PC-3 (cell line): Measurements from ENCODE around the gene CAND2. TPM values are rescaled to one million over a fixed set of nuclear protein-coding genes. Genes with fewer than 3 reads are reported as not detected.

Experiments used
- ATAC-seq: fragments of 200-7000 bp; cut with Tn5 transposase; 2 replicates; pipeline ENCODE4 v1.9.1; 2020; ENCODE audit warnings: mild to moderate bottlenecking, moderate library complexity
- BruUV-seq: library from RNA; stranded (reverse); fragments of 400-500 nt; replicated peaks from 2 replicates; lab custom pipeline; 2021; lab: Mats Ljungman, UMichigan
- CTCF ChIA-PET: fragments of 300-600 bp; sonication (Branson Sonifier 250); formaldehyde crosslinking; loops from one replicate; lab custom pipeline; 2022; ENCODE audit warnings: antibody characterized with exemption; lab: Charles Lee
- POLR2A ChIA-PET: fragments of 300-600 bp; sonication (Branson Sonifier 250); formaldehyde crosslinking; loops from one replicate; lab custom pipeline; 2022; ENCODE audit warnings: antibody characterized with exemption; ENCODE audit not compliant: unreplicated experiment; lab: Charles Lee
- DNase-seq: peaks from one replicate; pipeline ENCODE4 v3.0.0-alpha.2; 2015
- H2AFZ ChIP-seq: fragments of 300-600 bp; sonication (generic); 2 replicates; pipeline ENCODE4 v1.6.0; 2016; ENCODE audit warnings: antibody characterized with exemption, low read length
- H3F3A ChIP-seq: fragments of 300-600 bp; sonication (generic); one replicate; pipeline ENCODE4 v1.6.0; 2017; ENCODE audit warnings: antibody characterized with exemption, low read length, control low read depth, mild to moderate bottlenecking; ENCODE audit not compliant: unreplicated experiment
- H3K27ac ChIP-seq: fragments of 300-600 bp; sonication (generic); 2 replicates; pipeline ENCODE4 v1.5.1; 2016; ENCODE audit warnings: mild to moderate bottlenecking, low read length
- H3K27me3 ChIP-seq: fragments of 300-600 bp; sonication (generic); 2 replicates; pipeline ENCODE4 v1.6.1; 2016; ENCODE audit warnings: low read length, mixed read lengths
- H3K36me3 ChIP-seq: fragments of 300-600 bp; sonication (generic); 2 replicates; pipeline ENCODE4 v1.6.1; 2016; ENCODE audit warnings: low read depth, mixed run types, low read length, mixed read lengths
- H3K4me1 ChIP-seq: fragments of 300-600 bp; sonication (generic); 2 replicates; pipeline ENCODE4 v1.5.1; 2016; ENCODE audit warnings: low read length; ENCODE audit not compliant: insufficient read depth
- H3K4me2 ChIP-seq: fragments of 300-600 bp; sonication (generic); 2 replicates; pipeline ENCODE4 v1.6.0; 2016; ENCODE audit warnings: low read length
- H3K4me3 ChIP-seq: fragments of 300-600 bp; sonication (generic); 2 replicates; pipeline ENCODE4 v1.5.1; 2016; ENCODE audit warnings: mild to moderate bottlenecking, low read length, mixed read lengths
- H3K79me2 ChIP-seq: fragments of 300-600 bp; sonication (generic); 2 replicates; pipeline ENCODE4 v1.6.1; 2017; ENCODE audit warnings: low read length, mixed read lengths
- H3K9ac ChIP-seq: fragments of 300-600 bp; sonication (generic); 2 replicates; pipeline ENCODE4 v1.6.0; 2016; ENCODE audit warnings: mild to moderate bottlenecking, low read length
- H3K9me2 ChIP-seq: fragments of 300-600 bp; sonication (generic); replicated peaks from 2 replicates; pipeline ENCODE4 v1.6.1; 2016; ENCODE audit warnings: mixed run types, low read length, mixed read lengths
- H3K9me3 ChIP-seq: fragments of 300-600 bp; sonication (generic); 2 replicates; pipeline ENCODE4 v1.6.1; 2016; ENCODE audit warnings: low read length, mixed read lengths
- H4K20me1 ChIP-seq: fragments of 300-600 bp; sonication (generic); 2 replicates; pipeline ENCODE4 v1.6.1; 2016; ENCODE audit warnings: low read length, mixed read lengths
- CTCF ChIP-seq: fragments of 300-600 bp; sonication (generic); conservative IDR thresholded peaks from 2 replicates; pipeline ENCODE4 v1.5.1; 2017; ENCODE audit warnings: antibody characterized with exemption, low read depth, mild to moderate bottlenecking, low read length
- EZH2 ChIP-seq: fragments of 300-600 bp; sonication (generic); IDR thresholded peaks from one replicate; pipeline ENCODE4 v1.6.1; 2017; ENCODE audit warnings: antibody characterized with exemption, mild to moderate bottlenecking, low read length; ENCODE audit not compliant: unreplicated experiment
- EZH2phosphoT487 ChIP-seq: fragments of 300-600 bp; sonication (generic); IDR thresholded peaks from 2 replicates; pipeline ENCODE4 v1.6.1; 2018; ENCODE audit warnings: mild to moderate bottlenecking, antibody characterized with exemption, low read length, borderline replicate concordance
- intact Hi-C: fragments of 100-400 bp; cut with micrococcal nuclease; formaldehyde crosslinking; loops from 2 replicates; pipeline ENCODE4 v1.9.0; 2023
- total RNA-seq: library from RNA; depleted of rRNA; stranded (reverse); fragments of >200 nt; gene quantifications from 2 replicates; pipeline ENCODE4 v1.2.3, GENCODE V29; 2014

The CAND2 gene
- total RNA-seq, 1 experiment from 2014 or later, result 4.8 TPM

- peaks cover 14% of the 10 kb centered on the region for H3K4me1 ChIP-seq
- H4K20me1 ChIP-seq, result no peaks in the 10 kb centered on the region
- POLR2A ChIA-PET, result no interaction called here
- H3K9me2 ChIP-seq, result no peaks in the 10 kb centered on the region
- H3K27me3 ChIP-seq, result no peaks in the 10 kb centered on the region
- H3K9ac ChIP-seq, result no peak overlapping the region
- no peak overlapping the region for H2AFZ ChIP-seq
- no peak overlapping the region for H3K27ac ChIP-seq
- CTCF ChIA-PET, result interaction anchor here (0.6 kb wide), 1 partner anchor 11 kb away, joined by 7 read pairs; no protein-coding TSS in a partner anchor
- BruUV-seq, result no TSS peak
- TF ChIP-seq CTCF (no peak), EZH2 (no peak)
- no peak overlapping the region for H3K4me3 ChIP-seq
- no peak for DNase-seq
- no peaks in the 10 kb centered on the region for H3K36me3 ChIP-seq
- no peaks in the 10 kb centered on the region for H3K9me3 ChIP-seq
- intact Hi-C loops, result no loop called here
- no peaks in the 10 kb centered on the region for H3K79me2 ChIP-seq
- H3K4me2 ChIP-seq, result no peak overlapping the region
- ATAC-seq, result no peak
- no peaks in the 10 kb centered on the region for H3F3A ChIP-seq
These were observed 60.1 kb downstream of the CAND2 start for GRCh38 chr3:12856626-12857025.

DNA sequence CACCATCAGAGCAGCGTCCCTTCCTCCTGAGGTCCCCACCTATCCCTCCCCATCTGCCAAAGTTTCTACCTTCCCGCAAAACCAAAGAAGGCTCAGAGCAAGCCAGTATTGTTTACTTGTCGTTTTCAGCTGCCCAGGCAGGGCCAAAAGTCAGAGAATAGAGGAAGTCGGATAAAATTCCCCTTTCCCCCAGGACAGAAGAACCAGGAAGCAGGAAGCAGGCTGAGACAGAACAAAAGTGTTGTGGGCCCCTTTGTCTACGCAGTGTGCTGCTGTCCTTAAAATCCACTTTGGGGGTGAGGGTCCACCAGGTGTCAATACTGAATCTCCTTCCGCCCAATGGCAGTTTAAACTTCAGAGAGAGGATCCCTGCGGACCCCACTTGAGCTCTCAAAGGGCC, 63.4 kb downstream of the CAND2 start:
- H3K4me2 ChIP-seq, result no peak overlapping the region
- H3K36me3 ChIP-seq, result no peaks in the 10 kb centered on the region
- H3K27me3 ChIP-seq, result no peaks in the 10 kb centered on the region
- H4K20me1 ChIP-seq, result no peaks in the 10 kb centered on the region
- POLR2A ChIA-PET, result no interaction called here
- H3K9me2 ChIP-seq, result no peaks in the 10 kb centered on the region
- BruUV-seq, result no TSS peak
- H3K4me3 ChIP-seq, result no peak overlapping the region
- H3K27ac ChIP-seq, result no peak overlapping the region
- no peak overlapping the region for H2AFZ ChIP-seq
- CTCF ChIA-PET, result no interaction called here
- H3F3A ChIP-seq, result no peaks in the 10 kb centered on the region
- no peak for TF ChIP-seq EZH2
- no peak for TF ChIP-seq EZH2phosphoT487
- TF ChIP-seq CTCF, result no peak
- H3K9ac ChIP-seq, result no peak overlapping the region
- DNase-seq (no peak), ATAC-seq (no peak)
- intact Hi-C loops, result no loop called here
- H3K9me3 ChIP-seq, result peaks cover 6% of the 10 kb centered on the region; the same call in 1 of the 2 replicates
- no peaks in the 10 kb centered on the region for H3K4me1 ChIP-seq
- no peaks in the 10 kb centered on the region for H3K79me2 ChIP-seq

- H2AFZ ChIP-seq, result no peak overlapping the region
- H3K27ac ChIP-seq, result no peak overlapping the region
- no peaks in the 10 kb centered on the region for H3K9me2 ChIP-seq
- H3K36me3 ChIP-seq, result no peaks in the 10 kb centered on the region; the same call in 1 of the 2 replicates
- DNase-seq, result no peak
- BruUV-seq, result no TSS peak
- CTCF ChIA-PET, result no interaction called here
- no peak overlapping the region for H3K9ac ChIP-seq
- H3K9me3 ChIP-seq, result peaks cover 15% of the 10 kb centered on the region
- POLR2A ChIA-PET, result no interaction called here
- H3K4me3 ChIP-seq, result no peak overlapping the region
- no peaks in the 10 kb centered on the region for H3K4me1 ChIP-seq
- no peaks in the 10 kb centered on the region for H4K20me1 ChIP-seq
- ATAC-seq, result no peak
- H3K27me3 ChIP-seq, result no peaks in the 10 kb centered on the region
- H3K4me2 ChIP-seq, result no peak overlapping the region
- no peaks in the 10 kb centered on the region for H3F3A ChIP-seq
- intact Hi-C loops, result no loop called here
- TF ChIP-seq CTCF, result no peak
- TF ChIP-seq EZH2phosphoT487, result no peak
- no peak for TF ChIP-seq EZH2
- H3K79me2 ChIP-seq, result no peaks in the 10 kb centered on the region
These were observed 65.1 kb downstream of the CAND2 start for GRCh38 chr3:12861611-12862010.
